Stimulated activated CD8-positive, alpha-beta memory T cell treated with anti-CD3 and anti-CD28 coated beads, Interleukin-2, amount 100 ng/mL, for 48 hours (primary cell): Measurements from ENCODE around the gene CCND2.

Experiments used
- DNase-seq, 2 donors: peaks; one replicate each; pipeline ENCODE4 v3.0.0-alpha.2; 2020; ENCODE audit warnings: low read depth in 2 of 2

The CCND2 gene

GRCh38 chr12:4256043-4256826, 17.3 kb upstream of the CCND2 start:
- DNase-seq, result no peak

- no peak for DNase-seq
Observed at GRCh38 chr12:4257442-4257841, 16.1 kb upstream of the CCND2 start.

DNA sequence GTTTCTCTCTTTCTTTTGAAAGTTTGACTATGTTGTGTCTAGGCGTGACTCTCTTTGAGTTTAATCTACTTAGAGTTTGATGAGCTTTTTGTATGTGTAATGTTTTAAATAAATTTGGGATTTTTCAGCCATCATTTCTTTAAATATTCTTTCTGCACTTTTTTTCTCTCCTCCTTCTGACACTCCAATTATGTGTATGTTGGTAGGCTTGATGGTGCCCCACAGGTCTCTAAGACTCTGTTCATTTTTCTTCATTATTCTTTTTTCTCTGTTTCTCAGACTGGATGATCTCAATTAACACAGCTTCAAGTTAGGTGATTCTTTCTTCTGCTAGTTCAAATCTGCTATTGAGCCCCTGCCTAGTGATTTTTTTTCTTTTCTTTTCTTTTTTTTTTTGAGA, 14.5 kb upstream of the CCND2 start:
- no peak for DNase-seq

- DNase-seq, result no peak
Observed at GRCh38 chr12:4261655-4262054, 11.9 kb upstream of the CCND2 start.

DNA sequence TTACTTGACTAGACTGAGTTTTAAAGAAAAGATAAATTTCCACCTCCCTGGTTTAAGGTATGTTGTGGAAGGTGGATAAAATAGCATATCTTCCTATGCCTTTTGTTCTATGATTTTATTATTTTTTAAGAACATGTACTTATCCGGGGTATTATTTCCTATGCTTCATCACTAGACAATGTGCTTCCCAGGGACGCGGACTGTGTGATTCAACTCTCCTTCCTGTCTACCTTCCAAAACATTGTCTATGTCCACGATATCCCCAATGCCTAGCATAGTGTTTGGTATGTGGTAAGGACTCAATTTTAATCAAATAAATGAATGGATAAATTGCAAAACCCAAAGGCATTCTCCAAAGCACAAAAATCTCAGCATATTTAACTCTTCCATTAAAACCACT, 8.3 kb upstream of the CCND2 start:
- DNase-seq, result no peak

GRCh38 chr12:4266990-4267389, 6.6 kb upstream of the CCND2 start:
- DNase-seq, result no peak

DNA sequence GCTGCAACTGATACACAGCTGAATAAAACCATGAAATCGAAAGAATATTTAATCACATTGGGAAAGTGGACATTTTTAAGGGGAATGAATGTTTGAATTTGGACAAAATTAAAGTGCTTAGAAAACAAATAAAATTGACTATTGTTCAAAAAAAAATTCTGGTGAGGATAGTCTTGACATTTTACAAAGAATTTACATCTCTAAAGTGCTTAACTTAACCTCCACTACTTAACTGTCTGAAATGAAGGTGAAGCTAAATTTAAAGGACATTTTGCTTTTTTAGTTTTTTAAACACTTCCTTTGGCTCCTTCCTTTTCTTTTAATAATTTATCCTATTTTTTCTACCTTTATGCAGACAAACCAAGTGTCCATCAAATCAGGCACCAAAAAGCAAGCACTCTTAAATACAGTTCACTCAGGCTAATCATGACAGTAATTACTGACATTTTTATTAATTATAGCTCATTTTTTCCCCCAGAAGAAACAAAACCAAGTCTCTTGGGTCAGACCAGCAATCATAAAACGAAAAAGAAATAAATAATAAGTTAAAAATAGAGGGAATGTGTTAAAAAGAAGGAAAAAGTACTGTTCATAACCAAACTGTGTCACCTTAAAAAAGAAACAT, 5.7 kb upstream of the CCND2 start:
- no peak for DNase-seq

GRCh38 chr12:4268329-4269181, 5.0 kb upstream of the CCND2 start:
- no peak for DNase-seq

- DNase-seq, result peak; percentile 87 to 93
Observed at GRCh38 chr12:4269279-4269991, 4.1 kb upstream of the CCND2 start.

DNA sequence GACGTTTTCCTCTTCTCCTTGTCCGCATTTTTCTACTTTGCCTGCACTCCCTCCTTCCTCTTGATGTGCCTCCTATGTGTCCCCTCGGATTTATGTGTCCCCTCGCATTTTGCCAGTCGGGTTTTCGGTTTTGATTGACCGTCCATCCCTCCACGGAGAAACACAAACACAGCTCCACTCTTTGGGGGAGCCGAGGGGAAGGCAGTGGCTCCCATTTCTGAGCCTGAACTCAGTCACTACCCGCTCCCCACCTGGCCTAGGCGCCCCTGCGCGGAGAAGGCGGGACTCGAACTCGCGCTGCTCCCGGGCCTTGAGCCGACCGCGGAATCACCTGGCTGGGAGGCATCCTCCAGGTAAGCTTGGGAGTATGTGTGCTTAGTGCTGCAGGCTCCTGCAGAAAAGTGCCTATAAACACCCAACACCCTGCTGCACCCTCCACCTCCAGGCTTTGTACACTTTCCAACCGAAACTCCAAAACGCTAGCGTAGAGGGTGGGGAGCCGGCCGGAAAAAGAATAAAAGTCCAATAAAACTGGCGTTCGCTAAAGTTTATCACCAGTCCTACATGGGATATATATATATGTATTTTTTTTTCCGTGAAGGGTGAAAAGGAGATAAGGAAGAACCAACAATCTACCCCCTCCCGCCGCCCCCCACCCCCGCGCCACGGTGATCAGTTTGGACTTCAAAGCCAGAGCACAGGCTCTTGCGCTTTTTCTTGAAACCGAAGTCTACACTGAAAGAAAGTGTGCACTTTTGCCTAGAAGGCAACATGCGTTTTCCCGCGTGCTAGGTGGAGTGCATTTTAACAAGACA, 3.3 kb upstream of the CCND2 start:
- DNase-seq, result no peak

DNA sequence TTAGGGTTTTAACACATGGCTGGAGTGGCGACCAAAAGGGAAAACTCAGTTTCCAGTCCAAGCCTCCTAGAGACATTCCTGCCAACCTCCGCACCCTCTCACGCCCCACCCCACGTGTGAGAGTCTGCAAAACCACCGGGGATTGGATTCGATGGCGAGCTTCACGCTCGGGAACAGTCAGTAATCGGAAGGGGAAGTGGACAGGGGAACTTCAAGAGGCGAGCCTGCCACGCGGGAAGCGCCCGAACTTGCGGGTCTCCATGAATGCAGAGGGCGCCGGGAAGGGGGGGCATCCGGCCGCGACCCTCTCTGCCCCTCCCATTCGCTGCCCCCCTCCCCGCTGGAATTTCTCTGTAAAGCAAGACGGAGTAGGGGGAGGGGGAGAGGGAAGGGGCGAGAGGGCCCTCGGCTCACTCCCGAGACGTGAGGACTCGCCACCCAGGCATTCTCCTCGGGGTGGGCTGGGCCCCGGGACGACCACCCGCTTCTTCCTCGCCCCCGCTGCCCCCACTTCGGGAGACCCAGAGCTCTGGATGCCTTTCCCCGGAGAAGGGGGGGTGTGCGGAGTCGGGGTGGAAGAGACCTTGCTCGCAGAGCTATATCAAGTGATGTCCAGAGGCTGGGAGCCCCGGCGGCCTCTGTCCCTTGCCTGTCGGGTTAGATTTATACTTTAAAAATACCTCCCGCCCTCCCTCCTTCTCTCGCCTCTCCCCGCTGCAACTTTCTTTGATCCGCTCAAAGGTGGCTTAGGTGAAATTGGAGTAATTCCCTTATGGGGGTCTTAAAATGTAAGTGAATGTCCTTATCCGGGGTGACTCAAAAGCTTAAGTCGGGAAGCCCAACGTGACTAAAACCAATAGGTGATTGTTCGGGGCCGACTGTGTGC, 2.5 kb upstream of the CCND2 start:
- DNase-seq, result no peak

GRCh38 chr12:4271717-4272423, 1.7 kb upstream of the CCND2 start:
- peak; percentile 79 to 80 for DNase-seq

DNA sequence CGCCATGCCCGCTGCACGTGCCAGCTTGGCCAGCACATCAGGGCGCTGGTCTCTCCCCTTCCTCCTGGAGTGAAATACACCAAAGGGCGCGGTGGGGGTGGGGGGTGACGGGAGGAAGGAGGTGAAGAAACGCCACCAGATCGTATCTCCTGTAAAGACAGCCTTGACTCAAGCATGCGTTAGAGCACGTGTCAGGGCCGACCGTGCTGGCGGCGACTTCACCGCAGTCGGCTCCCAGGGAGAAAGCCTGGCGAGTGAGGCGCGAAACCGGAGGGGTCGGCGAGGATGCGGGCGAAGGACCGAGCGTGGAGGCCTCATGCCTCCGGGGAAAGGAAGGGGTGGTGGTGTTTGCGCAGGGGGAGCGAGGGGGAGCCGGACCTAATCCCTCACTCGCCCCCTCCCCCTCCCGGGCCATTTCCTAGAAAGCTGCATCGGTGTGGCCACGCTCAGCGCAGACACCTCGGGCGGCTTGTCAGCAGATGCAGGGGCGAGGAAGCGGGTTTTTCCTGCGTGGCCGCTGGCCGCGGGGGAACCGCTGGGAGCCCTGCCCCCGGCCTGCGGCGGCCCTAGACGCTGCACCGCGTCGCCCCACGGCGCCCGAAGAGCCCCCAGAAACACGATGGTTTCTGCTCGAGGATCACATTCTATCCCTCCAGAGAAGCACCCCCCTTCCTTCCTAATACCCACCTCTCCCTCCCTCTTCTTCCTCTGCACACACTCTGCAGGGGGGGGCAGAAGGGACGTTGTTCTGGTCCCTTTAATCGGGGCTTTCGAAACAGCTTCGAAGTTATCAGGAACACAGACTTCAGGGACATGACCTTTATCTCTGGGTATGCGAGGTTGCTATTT, 914 bp upstream of the CCND2 start:
- DNase-seq, result peak; percentile 72 to 87

DNA sequence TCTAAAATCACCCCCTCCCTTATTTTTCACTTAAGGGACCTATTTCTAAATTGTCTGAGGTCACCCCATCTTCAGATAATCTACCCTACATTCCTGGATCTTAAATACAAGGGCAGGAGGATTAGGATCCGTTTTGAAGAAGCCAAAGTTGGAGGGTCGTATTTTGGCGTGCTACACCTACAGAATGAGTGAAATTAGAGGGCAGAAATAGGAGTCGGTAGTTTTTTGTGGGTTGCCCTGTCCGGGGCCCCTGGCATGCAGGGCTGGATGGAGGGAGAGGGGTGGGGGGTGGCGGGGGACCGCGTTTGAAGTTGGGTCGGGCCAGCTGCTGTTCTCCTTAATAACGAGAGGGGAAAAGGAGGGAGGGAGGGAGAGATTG, 300 bp upstream of the CCND2 start:
- no peak for DNase-seq

- no peak for DNase-seq
Observed at GRCh38 chr12:4274396-4275015, 944 bp downstream of the CCND2 start.

- no peak for DNase-seq
Observed at GRCh38 chr12:4275016-4275869, 1.7 kb downstream of the CCND2 start.

- DNase-seq, result no peak
Observed at GRCh38 chr12:4275870-4276301, 2.3 kb downstream of the CCND2 start.
